ENCODE results near the gene IMP4. TPM values are rescaled to one million over a fixed set of nuclear protein-coding genes. Genes with fewer than 3 reads are reported as not detected.

The IMP4 gene
- total and polyA plus RNA-seq, 4 donors, result 31.7 to 95.5 (median 61.2) TPM

DNA sequence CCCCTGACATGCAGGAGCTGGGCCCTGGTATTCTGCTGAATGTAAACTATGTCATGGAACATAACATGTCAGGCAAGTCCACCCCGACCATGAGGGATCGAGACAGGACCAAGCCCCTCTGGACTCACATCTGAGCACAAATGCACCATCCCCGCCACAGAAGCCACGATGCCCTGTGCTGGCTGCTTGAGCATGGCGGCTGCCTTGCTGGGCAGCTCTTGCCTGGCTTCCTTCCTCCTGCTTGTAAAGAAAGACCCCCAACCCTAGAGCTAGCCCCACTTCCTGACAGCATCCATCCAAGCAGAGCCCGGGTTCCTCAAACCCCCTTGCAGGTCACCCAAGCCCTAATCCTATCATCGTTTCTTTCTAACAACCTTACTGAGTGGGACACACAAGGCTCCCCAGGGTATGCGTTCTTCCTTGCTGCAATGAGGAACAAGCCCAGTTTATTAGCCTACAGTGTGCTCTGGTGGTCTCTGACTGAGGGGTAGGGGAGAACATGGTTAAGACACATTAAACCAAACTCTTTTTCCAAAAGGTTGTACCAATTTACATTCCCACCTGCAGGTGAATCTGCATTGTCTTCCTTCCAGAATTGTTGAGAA is 39.7 kb downstream of the IMP4 start:
- H3K27ac ChIP-seq (ENCODE audit: low read depth in 1 of 2, low read length in 2 of 2), result no peak overlapping the region
- no peaks in the 10 kb centered on the region for H3K9me3 ChIP-seq (ENCODE audit: control insufficient read depth in 4 of 4, low read length in 3 of 4)
- H3K9ac ChIP-seq (ENCODE audit: low read depth in 1 of 2, low read length in 2 of 2), result no peak overlapping the region
- H3K4me1 ChIP-seq (ENCODE audit: control insufficient read depth in 4 of 4, insufficient read depth in 4 of 4, low read length in 3 of 4), result peaks cover 0 to 10% (median 5%) of the 10 kb centered on the region in 4 donors
- no peaks in the 10 kb centered on the region for H3K27me3 ChIP-seq (ENCODE audit: control insufficient read depth in 4 of 4, insufficient read depth in 4 of 4, low read length in 3 of 4)
- TF ChIP-seq YY1 (IDR thresholded peaks at IDR 0.05) (no peak), FOXA2 (IDR thresholded peaks at IDR 0.05) (no peak), RAD21 (IDR thresholded peaks at IDR 0.05) (no peak), SP1 (IDR thresholded peaks at IDR 0.05) (no peak), HNF4G (IDR thresholded peaks at IDR 0.05) (no peak), NR2F2 (IDR thresholded peaks at IDR 0.05) (no peak), JUND (IDR thresholded peaks at IDR 0.05) (no peak), RXRA (IDR thresholded peaks at IDR 0.05) (no peak), ZBTB33 (IDR thresholded peaks at IDR 0.05) (no peak), REST (IDR thresholded peaks at IDR 0.05) (no peak), EGR1 (IDR thresholded peaks at IDR 0.05; ENCODE audit: low read depth in 2 of 2) (no peak)
- TF ChIP-seq, protein P1, sequence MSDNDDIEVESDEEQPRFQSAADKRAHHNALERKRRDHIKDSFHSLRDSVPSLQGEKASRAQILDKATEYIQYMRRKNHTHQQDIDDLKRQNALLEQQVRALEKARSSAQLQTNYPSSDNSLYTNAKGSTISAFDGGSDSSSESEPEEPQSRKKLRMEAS (IDR thresholded peaks at IDR 0.05), result no peak
- 97% methylated on average over 8 of the region's 8 CpGs for WGBS
- DNase-seq (ENCODE audit: low spot score), result no peak
- no peaks in the 10 kb centered on the region for H3K36me3 ChIP-seq (ENCODE audit: control insufficient read depth in 4 of 4, insufficient read depth in 3 of 4, low read depth in 1 of 4, low read length in 3 of 4)
- H3K4me3 ChIP-seq (ENCODE audit: low read depth in 1 of 3, low read length in 3 of 3), result no peak overlapping the region

- Histone ChIP-seq H3K36me3 (ENCODE audit: control insufficient read depth in 4 of 4, insufficient read depth in 3 of 4, low read depth in 1 of 4, low read length in 3 of 4) (no peaks in the 10 kb centered on the region), H3K9me3 (ENCODE audit: control insufficient read depth in 4 of 4, low read length in 3 of 4) (no peaks in the 10 kb centered on the region), H3K9ac (ENCODE audit: low read depth in 1 of 2, low read length in 2 of 2) (no peak overlapping the region), H3K27ac (ENCODE audit: low read depth in 1 of 2, low read length in 2 of 2) (no peak overlapping the region), H3K4me3 (ENCODE audit: low read depth in 1 of 3, low read length in 3 of 3) (no peak overlapping the region), H3K4me1 (ENCODE audit: control insufficient read depth in 4 of 4, insufficient read depth in 4 of 4, low read length in 3 of 4) (peaks cover 0 to 8% (median 2%) of the 10 kb centered on the region in 4 donors), H3K27me3 (ENCODE audit: control insufficient read depth in 4 of 4, insufficient read depth in 4 of 4, low read length in 3 of 4) (no peaks in the 10 kb centered on the region)
- DNase-seq (ENCODE audit: low spot score), result no peak
- 85% methylated on average over 3 of the region's 3 CpGs for WGBS
- TF ChIP-seq TAF1 (conservative IDR thresholded peaks at IDR 0.05) (no peak), CTCF (IDR thresholded peaks at IDR 0.05; ENCODE audit: low read depth, low read length, missing input control) (no peak), ATF3 (IDR thresholded peaks at IDR 0.05) (no peak), HNF4A (conservative IDR thresholded peaks at IDR 0.05) (no peak), SP1 (IDR thresholded peaks at IDR 0.05) (no peak), RXRA (IDR thresholded peaks at IDR 0.05) (no peak), FOXA1 (IDR thresholded peaks at IDR 0.05) (no peak), JUND (IDR thresholded peaks at IDR 0.05) (no peak), FOXA2 (IDR thresholded peaks at IDR 0.05) (no peak), NR2F2 (IDR thresholded peaks at IDR 0.05) (no peak), REST (IDR thresholded peaks at IDR 0.05) (no peak), YY1 (IDR thresholded peaks at IDR 0.05) (no peak), EGR1 (IDR thresholded peaks at IDR 0.05; ENCODE audit: low read depth in 2 of 2) (no peak), ZBTB33 (IDR thresholded peaks at IDR 0.05) (no peak)
- TF ChIP-seq, protein P1 (IDR thresholded peaks at IDR 0.05), result no peak
Observed at GRCh38 chr2:130385709-130386108, 43.0 kb downstream of the IMP4 start.
